GM21619 (cell line): ENCODE data around the gene RNF40.
"Not testable (repeated sequence)": the region's sequence is repeated elsewhere in the genome, so short reads cannot be mapped to it uniquely, and the experiment has no call there.

ENCODE experiments used
- ATAC-seq: cut with Tn5 transposase; IDR thresholded peaks from one replicate; pipeline ENCODE4 v1.9.1; 2021; ENCODE audit not compliant: unreplicated experiment

RNF40 gene

DNA sequence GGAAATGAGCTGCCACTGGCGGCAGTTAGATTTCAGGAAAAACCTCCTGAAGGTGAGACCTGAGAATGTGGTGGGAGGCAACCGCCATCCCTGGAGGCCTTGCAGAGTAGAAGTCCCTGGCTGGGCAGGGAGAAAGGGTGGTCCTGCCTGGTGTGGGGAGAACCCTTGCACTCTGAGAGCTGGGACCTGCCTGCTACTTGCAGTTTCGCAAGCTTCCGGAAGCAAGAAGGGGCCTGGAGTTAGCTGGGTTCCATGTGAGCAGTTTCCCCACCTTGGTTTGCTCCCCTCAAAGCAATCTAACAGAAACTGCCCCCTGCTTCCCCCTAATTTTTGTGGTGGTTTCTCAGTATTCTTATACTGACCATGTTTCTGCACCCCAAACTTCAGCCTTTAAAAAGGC is 18.4 kb downstream of the RNF40 start:
- ATAC-seq = no peak

- no peak for ATAC-seq
These were observed 20.6 kb downstream of the RNF40 start for GRCh38 chr16:30782486-30783279.

GRCh38 chr16:30783280-30784109 is 21.4 kb downstream of the RNF40 start:
- no peak for ATAC-seq

DNA sequence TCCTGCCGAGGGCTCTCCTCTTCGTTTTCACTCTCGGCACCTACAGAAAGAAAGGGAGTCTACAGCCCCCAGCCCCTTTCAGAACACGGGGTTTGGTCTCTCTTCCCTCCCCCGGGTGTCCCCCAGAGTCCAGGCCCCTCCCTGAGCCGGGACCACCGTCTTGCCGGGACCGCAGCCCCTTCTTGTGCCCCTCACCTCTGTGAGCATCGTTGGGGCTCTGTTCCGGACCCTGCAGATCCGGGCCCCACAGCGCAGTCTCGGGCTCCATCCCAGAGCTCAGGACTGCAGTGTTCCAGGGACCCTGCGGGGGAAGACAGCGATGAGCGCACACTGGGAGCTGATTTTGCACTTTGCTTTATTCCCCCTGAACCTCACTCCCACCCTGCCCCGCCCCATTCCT is 22.1 kb downstream of the RNF40 start:
- no peak for ATAC-seq

- no peak for ATAC-seq
These were observed 23.3 kb downstream of the RNF40 start for GRCh38 chr16:30785126-30786106.

DNA sequence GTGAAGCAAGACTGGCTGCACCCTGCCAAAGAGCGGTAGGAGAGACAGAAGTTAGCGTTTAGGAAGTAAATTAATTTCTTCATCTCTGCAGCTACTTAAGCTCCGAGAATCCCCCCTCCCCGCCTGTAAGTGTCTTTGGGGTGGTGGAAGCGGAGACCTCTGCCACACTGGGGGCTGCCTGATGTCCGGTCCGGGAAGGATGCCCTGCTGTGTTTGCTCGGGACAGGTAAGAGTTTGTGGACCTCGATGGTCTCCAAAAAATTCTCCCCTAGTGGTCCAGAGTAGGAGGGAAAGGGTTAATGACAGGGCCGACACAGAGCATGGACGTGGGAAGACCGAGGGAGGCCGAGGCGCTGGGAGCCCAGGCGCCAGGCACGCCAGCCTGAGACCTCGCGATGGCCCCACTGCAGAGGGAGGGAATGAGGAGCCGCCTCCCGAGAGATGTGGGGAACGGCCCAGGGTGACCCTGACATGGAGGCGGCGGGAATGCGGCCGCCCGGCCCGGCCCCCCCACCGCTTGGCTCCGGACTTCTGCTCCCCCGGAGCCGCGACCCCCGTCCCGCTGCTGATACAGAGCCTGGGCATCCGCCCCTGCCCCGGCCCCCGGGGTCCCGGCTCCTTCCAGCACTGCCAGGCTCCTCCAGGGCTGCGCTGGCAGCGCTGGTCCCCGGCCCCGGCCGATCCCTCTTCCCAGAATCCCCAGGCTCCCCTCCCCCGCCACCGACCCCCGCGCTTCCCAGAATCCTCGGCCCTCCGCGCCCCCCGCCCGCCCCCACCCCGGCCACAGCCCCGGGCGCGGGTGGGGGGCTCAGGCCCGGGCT is 24.2 kb downstream of the RNF40 start:
- ATAC-seq = no peak

GRCh38 chr16:30786936-30787612 is 25.0 kb downstream of the RNF40 start, which contains the start of gene ZNF629:
TSS of gene ZNF629 (minus strand) at chr16:30787205. CDS start at chr16:30784482, 2,723 bp downstream.
- no peak for ATAC-seq

GRCh38 chr16:30787613-30788378 is 25.7 kb downstream of the RNF40 start:
- ATAC-seq = no peak

DNA sequence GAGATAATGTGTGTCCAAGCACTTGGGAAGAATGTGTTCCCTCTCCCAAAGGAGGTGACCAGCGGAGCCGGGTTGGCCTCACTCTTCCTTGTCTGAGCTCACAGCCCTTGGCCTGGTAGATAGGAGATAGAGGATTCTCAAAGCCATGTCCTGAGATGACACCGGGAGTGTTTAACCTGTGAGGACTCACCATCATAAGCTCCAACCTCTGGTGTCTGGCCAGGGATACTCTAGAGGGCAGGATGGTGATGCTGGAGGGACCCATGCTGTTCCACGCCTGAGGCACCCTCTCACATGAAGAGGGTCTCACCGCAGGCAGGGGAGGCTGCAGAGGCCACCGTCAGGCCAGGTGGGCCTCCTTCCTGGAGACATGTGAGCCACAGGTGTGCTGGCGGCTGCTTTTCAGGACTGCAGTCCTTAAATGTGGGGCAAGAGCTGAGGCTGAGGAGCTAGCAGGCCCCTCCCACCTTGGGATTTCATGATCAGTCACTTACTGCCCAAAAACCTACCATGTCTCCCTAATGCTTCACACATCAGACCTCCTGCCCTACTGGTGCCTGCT is 31.5 kb downstream of the RNF40 start:
- no peak for ATAC-seq

DNA sequence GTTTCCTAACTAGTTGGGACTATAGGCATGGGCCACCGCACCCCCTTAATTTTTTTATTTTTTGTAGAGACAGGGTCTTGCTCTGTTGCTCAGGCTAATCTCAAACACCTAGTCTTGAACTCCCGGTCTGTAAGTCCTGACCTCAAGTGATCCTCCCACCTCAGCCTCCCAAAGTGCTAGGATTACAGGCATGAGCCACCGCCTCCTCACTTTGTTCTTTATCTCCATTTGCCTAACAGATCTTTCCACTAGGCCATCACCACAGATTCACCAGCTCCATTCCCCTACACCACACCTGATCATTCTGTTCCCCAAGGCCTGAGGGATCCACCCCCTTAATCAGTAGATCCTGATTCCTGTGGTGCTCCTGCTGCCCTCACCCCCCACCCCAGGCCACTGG is 32.5 kb downstream of the RNF40 start:
- no peak for ATAC-seq

DNA sequence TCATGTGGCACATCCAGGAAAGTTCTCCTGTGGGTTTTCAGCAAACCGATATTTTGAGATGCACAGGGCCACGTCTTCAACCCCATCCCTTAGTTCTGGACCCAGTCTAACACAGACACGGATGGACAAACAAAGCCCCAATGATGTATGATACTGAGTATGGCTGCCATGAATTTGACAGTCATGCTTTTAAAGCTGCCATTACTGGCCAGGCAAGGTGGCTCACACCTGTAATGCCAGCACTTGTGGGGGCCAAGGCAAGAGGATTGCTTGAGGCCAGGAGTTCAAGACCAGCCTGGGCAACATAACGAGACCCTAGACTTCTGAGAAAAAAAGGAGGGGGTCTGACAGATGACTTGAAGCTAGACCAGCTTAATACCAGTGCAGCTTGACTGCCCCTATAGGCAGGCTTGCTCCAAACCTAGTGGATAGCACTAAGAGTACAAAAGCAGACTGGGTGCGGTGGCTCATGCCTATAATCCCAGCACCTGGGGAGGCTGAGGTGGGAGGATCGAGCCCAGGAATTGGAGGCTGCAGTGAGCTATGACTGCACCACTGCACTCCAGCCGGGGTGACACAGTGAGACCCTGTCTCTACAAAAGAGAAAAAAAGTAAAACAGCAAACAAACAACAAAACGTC is 35.7 kb downstream of the RNF40 start:
- no peak for ATAC-seq

DNA sequence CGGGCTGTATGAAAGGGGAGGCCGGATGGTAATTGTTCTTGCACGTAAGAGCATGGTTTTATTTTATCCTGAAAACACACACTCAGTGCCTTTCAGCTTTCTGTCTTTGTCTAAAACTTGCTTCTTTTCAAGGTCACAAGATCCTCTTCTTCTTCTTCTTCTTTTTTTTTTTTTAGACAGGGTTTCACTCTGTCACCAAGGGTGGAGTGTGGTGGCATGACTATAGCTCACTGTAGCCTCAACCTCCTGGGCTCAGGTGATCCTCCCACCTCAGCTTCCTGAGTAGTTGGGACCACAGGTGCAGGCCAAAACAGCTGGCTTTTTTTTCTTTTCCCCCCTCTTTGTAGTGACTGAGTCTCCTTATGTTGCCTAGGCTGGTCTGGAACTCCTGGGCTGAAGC is 40.8 kb downstream of the RNF40 start:
- ATAC-seq = no peak

DNA sequence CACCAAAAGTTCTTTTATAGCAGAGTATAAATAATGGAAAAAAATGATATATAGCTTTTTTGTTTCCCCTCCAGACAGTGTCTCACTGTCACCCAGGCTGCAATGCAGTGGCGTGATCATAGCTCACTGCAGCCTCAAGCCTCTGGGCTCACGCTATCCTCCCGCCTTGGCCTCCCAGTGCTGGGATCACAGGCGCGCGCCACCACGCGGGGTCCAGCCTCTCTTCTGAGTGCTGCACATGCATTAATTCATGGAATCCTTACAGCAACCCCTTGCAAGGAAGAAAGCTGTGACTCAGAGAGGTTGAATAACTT is 42.9 kb downstream of the RNF40 start:
- no peak for ATAC-seq

DNA sequence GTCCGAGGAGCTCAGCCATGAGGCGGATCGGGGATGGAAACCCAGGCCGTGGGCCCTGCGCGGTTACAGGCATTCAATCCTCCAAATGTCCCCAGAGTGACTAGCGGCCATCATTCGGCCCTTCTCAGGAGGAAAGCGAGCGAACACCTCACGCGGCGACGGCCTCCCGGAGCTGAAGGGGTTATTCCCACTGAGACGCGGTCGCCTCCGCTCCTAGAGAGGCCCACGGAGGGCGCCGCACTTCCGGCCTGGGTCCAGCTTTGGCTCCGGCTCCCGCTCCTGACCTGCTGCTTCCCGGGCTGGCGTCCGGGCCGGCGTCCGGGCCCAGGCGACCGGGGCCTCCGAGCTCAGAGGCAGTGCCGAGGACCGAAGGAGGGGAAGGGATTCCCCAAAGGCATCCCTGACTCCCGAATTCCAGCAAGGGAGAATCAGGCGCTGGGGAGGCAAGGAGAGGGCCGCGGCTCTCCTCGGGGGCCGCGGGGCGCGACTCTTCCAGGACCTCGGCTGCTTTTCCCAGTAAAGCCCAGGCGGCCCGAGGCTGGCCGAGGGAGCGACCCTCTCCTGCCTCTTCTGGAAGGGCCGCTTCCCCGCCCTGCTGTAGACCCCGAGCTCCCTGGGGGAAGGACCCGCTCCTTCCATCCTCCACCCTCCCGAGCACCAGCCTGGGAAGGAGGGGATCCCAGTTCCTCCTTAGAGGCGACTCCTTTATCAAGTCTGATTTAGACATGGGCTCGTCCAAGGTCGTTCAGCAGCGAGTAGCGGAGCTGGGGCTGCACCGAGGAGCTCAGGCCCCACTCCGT is 43.4 kb downstream of the RNF40 start:
- ATAC-seq = no peak

GRCh38 chr16:30808146-30808545 is 46.0 kb downstream of the RNF40 start:
- no peak for ATAC-seq

GRCh38 chr16:30808890-30809426 is 46.8 kb downstream of the RNF40 start:
- ATAC-seq = not testable (repeated sequence)

- not testable (repeated sequence) for ATAC-seq
These were observed 47.6 kb downstream of the RNF40 start for GRCh38 chr16:30809675-30810074.
